Pancreas (tissue), 10 donors: ENCODE results near the gene SH3RF3. TPM values are rescaled to one million over a fixed set of nuclear protein-coding genes. Genes with fewer than 3 reads are reported as not detected.
A peak's percentile ranks its signal among the peaks of the same experiment; 100 is the strongest.

Source experiments
- ATAC-seq, 4 donors: fragments of 200-7000 bp; cut with Tn5 transposase; one replicate each; pipeline versions ENCODE4 v1.8.0 to v1.9.1; 2020; ENCODE audit warnings: mild to moderate bottlenecking in 4 of 4, moderate library complexity in 4 of 4
- DNase-seq, 6 donors: peaks; one replicate each; pipeline ENCODE4 v3.0.0-alpha.2; 2020
- FAIRE-seq: peaks from 2 replicates; lab custom pipeline; 2012; peaks lifted over from hg19 to GRCh38; lab: Jason Lieb, UNC
- H3K27ac ChIP-seq, 4 donors: fragments of 200-600 bp; sonication (generic); 1 replicate in 3 of 4; 2 replicates in 1 of 4; pipeline versions ENCODE4 v1.5.0 to v1.8.0; 2020
- H3K27me3 ChIP-seq, 4 donors: fragments of 200-600 bp; one replicate each; pipeline ENCODE4 v1.8.0; 2021
- H3K36me3 ChIP-seq, 3 donors: fragments of 200-600 bp; sonication (generic) in 1 of 3; one replicate each; pipeline versions ENCODE4 v1.5.0 to v1.8.0; 2020 to 2021
- H3K4me1 ChIP-seq, 3 donors: fragments of 200-600 bp; one replicate each; pipeline ENCODE4 v1.8.0; 2021
- H3K4me3 ChIP-seq, 4 donors: fragments of 200-600 bp; sonication (generic) in 2 of 4; one replicate each; pipeline versions ENCODE4 v1.5.0 to v1.8.0; 2020 to 2021
- H3K9me3 ChIP-seq, 4 donors: fragments of 200-600 bp; one replicate each; pipeline ENCODE4 v1.8.0; 2021
- WGBS, 2 donors: extraction: QIAGEN DNeasy Blood & Tissue Kit; methylation state at CpG; one replicate each; pipeline ENCODE4 v1.1.7; 2013; 5-methylcytosine and 5-hydroxymethylcytosine counted together
- intact Hi-C, 3 donors: fragments of 100-400 bp; cut with DNase I; formaldehyde crosslinking; loops; one replicate each; pipeline versions ENCODE4 v1.11.1 to v1.14.2; 2022
- polyA plus RNA-seq, 2 donors: library from polyadenylated mRNA; stranded (reverse); fragments of 200-250 nt; gene quantifications; one replicate each; pipeline ENCODE4 v1.2.3, GENCODE V29; 2013
- total RNA-seq, 6 donors: library from RNA; stranded (reverse); fragmentation: NEBNext Ultra II Directional in 4 of 6; extraction: Animal tissue kit (Norgen Biotek cat#: 25700) in 4 of 6; gene quantifications; one replicate each; pipeline versions ENCODE4 v1.2.1 to v1.2.4, GENCODE V29; 2021 to 2023
- TF ChIP-seq, protein P1 (sequence below), 4 donors: fragments of 200-600 bp; sonication (generic) in 3 of 4; IDR thresholded peaks; one replicate each; pipeline versions ENCODE4 v1.5.0 to v1.8.0; 2021; ENCODE audit warnings: antibody characterized with exemption in 4 of 4
- donor health status: healthy with polysubstance abuse.
- donor health status: DM: no; HTN: no; CAD: no; lungs with moderate emphysema.
- donor health status: DM: no; HTN: no; CAD: no.
- donor health status: control.
- donor health status: control.
- donor health status: Bipolar disorder and iron deficiency.
- donor health status: DM: yes; HTN: yes; CAD: no.
- donor health status: DM: no; HTN: no; CAD: no.
- donor health status: DM: no; HTN: no; CAD: no.
- donor health status: DM: yes; HTN: yes; CAD: no.

The SH3RF3 gene
- total and polyA plus RNA-seq, 8 donors, result 1.1 to 3.5 (median 1.8) TPM

DNA sequence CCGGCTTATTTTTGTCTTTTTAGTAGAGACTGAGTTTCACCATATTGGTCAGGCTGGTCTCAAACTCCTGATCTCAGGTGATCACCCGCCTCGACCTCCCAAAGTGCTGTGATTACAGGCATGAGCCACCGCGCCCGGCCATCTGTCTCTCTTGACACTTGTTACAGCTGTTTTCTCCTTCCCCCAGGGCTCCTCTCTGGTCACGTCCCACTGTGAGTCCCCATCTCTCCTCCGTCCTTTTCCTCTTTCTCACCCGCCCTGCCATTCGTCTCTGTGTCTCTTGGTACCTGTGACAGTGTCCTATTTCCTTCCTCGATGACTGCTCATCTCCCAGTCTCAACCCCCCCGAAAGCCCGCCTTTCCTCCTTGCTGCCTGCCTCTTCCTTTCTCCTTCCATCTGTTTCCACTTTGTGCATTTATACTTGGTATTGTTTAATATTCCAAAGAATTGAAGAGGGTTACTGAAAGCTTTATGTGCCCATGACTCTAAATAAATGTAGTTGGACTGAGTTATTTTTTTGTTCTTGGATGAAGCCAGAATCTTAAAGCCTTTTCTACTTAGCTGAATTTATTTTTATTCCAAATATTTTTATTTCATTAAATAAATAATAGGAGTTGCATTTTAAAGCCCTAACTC is 241.5 kb downstream of the SH3RF3 start:
- no peaks in the 10 kb centered on the region for H3K27me3 ChIP-seq
- ATAC-seq (no peak), FAIRE-seq (no peak), DNase-seq (no peak)
- no peaks in the 10 kb centered on the region for H3K4me1 ChIP-seq
- WGBS, 2 donors, result 83 to 90% methylated on average over 13 of the region's 13 CpGs
- intact Hi-C loops, result no loop called here
- H3K36me3 ChIP-seq, result no peaks in the 10 kb centered on the region
- no peak overlapping the region for H3K4me3 ChIP-seq
- H3K27ac ChIP-seq, result no peak overlapping the region
- TF ChIP-seq, protein P1, sequence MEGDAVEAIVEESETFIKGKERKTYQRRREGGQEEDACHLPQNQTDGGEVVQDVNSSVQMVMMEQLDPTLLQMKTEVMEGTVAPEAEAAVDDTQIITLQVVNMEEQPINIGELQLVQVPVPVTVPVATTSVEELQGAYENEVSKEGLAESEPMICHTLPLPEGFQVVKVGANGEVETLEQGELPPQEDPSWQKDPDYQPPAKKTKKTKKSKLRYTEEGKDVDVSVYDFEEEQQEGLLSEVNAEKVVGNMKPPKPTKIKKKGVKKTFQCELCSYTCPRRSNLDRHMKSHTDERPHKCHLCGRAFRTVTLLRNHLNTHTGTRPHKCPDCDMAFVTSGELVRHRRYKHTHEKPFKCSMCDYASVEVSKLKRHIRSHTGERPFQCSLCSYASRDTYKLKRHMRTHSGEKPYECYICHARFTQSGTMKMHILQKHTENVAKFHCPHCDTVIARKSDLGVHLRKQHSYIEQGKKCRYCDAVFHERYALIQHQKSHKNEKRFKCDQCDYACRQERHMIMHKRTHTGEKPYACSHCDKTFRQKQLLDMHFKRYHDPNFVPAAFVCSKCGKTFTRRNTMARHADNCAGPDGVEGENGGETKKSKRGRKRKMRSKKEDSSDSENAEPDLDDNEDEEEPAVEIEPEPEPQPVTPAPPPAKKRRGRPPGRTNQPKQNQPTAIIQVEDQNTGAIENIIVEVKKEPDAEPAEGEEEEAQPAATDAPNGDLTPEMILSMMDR (IDR thresholded peaks at IDR 0.05), result no peak
- H3K9me3 ChIP-seq, result no peaks in the 10 kb centered on the region

DNA sequence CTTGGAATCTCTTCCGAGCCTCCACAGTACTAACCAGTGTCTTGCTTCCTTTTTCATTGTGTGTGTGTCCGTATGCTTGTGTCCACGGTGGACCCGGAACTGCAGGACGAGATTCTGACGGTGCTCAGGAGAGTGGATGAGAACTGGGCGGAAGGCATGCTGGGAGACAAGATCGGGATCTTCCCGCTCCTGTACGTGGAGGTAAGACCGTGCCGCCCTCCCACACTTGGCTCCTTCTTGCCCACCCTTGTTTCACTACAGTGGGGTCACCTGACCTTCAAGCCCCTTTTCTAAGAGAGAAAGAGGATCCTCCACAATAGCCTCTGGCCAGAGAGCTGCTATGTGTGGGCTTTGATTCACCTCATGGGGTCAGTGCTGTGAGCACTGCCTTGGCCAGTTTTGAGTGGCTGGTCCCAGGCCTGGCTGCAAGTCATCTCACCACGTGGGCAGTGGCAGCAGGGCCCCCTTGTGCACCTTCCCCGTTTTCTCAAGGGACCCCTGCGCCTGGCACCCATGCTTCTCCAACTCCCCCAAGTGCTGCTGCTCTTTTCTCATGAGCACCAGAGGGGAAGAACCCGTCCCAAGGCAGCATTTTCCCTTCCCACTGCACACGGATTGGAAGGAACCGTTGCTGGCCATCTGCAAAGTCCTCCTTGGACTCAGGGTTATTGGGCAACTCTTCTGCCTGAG is 242.6 kb downstream of the SH3RF3 start:
- ATAC-seq, result no peak
- Histone ChIP-seq H3K4me3 (no peak overlapping the region), H3K27ac (no peak overlapping the region), H3K36me3 (no peaks in the 10 kb centered on the region), H3K4me1 (no peaks in the 10 kb centered on the region), H3K27me3 (no peaks in the 10 kb centered on the region), H3K9me3 (no peaks in the 10 kb centered on the region)
- TF ChIP-seq, protein P1 (IDR thresholded peaks at IDR 0.05), result no peak
- no peak for FAIRE-seq
- DNase-seq, result peak in 1 of 6 donors; percentile 41
- 78 to 81% methylated on average over 18 of the region's 18 CpGs for WGBS, 2 donors
- intact Hi-C loops, result no loop called here

DNA sequence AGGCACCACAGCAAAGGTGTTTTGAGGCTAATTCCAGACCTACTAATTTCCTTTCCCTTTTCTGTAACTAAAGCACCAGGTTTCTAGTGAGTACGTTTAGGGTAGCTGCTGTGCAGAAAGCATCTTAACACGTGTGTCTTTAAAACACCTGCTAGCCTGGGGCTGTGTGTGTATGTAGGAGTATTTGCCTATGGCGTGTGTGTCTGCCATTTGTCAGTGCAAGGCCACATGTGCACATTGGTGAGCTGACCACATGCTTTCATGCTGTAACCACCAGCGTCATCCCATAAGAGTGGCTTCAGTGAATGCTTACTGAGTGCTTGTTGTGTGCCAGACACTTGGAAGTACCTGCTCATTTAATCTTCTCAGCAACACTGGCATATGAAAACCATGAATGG is 243.2 kb downstream of the SH3RF3 start:
- no peak for ATAC-seq
- no peak for FAIRE-seq
- 74 to 76% methylated on average over 4 of the region's 4 CpGs for WGBS, 2 donors

DNA sequence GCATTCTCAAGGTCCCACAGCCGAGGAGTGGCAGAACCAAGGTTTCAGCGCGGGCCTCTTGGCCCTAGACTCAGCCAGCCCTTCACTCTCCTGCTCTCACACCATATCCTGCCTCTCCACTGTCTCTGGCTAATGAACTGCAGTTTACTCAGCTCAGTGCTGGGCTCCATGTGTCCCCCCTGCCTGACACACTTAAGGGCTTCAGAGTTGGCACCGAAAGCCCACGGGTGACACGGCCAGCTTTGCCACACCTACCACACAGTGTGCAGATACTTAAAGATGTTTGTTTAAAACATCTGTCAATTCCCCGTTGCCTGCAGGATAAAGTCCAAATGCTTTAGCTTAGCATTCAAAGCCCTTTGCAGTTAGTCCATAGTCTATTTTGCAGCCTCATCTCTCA is 243.6 kb downstream of the SH3RF3 start:
- DNase-seq (peak in 1 of 6 donors; percentile 13), FAIRE-seq (no peak), ATAC-seq (no peak)
- intact Hi-C loops, result no loop called here
- TF ChIP-seq, protein P1 (IDR thresholded peaks at IDR 0.05), result no peak
- Histone ChIP-seq H3K4me3 (no peak overlapping the region), H3K9me3 (no peaks in the 10 kb centered on the region), H3K4me1 (no peaks in the 10 kb centered on the region), H3K36me3 (no peaks in the 10 kb centered on the region), H3K27me3 (no peaks in the 10 kb centered on the region), H3K27ac (no peak overlapping the region)
- WGBS, 2 donors, result 49 to 58% methylated on average over 7 of the region's 7 CpGs

More for the DNA sequence above, 243.2 kb downstream of the SH3RF3 start:
- Histone ChIP-seq H3K9me3 (no peaks in the 10 kb centered on the region), H3K4me1 (no peaks in the 10 kb centered on the region), H3K36me3 (no peaks in the 10 kb centered on the region), H3K27me3 (no peaks in the 10 kb centered on the region), H3K4me3 (no peak overlapping the region), H3K27ac (no peak overlapping the region)
- intact Hi-C loops, result no loop called here
- TF ChIP-seq, protein P1 (IDR thresholded peaks at IDR 0.05), result no peak
- DNase-seq, result no peak
